CD14-positive monocyte (primary cell): Measurements from ENCODE around the gene SMAD9. TPM values are rescaled to one million over a fixed set of nuclear protein-coding genes. Genes with fewer than 3 reads are reported as not detected.

Source experiments
- DNase-seq, 3 donors: peaks; one replicate each; pipeline ENCODE4 v3.0.0-alpha.2; 2011 to 2022
- H2AFZ ChIP-seq: 2 replicates; pipeline ENCODE4 v1.6.0; 2012; ENCODE audit warnings: mild to moderate bottlenecking, low read depth, low read length, inconsistent platforms; ENCODE audit not compliant: insufficient read depth, poor library complexity, severe bottlenecking
- H3K27ac ChIP-seq, 2 donors: 1 replicate in 1 of 2; 2 replicates in 1 of 2; pipeline ENCODE4 v1.5.1; 2012 to 2013; ENCODE audit warnings: low read length in 2 of 2, control low read depth in 1 of 2, inconsistent platforms in 1 of 2, low read depth in 1 of 2, mild to moderate bottlenecking in 1 of 2
- H3K27me3 ChIP-seq, 2 donors: one replicate each; pipeline versions ENCODE4 v1.6.0 to v1.6.1; 2011 to 2013; ENCODE audit warnings: low read length in 2 of 2; ENCODE audit not compliant: control insufficient read depth in 2 of 2, insufficient read depth in 2 of 2
- H3K36me3 ChIP-seq, 2 donors: replicated peaks in 1 of 2; 1 replicate in 1 of 2; 2 replicates in 1 of 2; pipeline versions ENCODE4 v1.5.1 to v1.6.1; 2012 to 2013; ENCODE audit warnings: low read length in 2 of 2, control low read depth in 1 of 2, inconsistent platforms in 1 of 2, mild to moderate bottlenecking in 1 of 2; ENCODE audit not compliant: insufficient read depth in 2 of 2, control insufficient read depth in 1 of 2
- H3K4me1 ChIP-seq, 2 donors: 1 replicate in 1 of 2; 2 replicates in 1 of 2; pipeline versions ENCODE4 v1.5.1 to v1.6.1; 2012 to 2013; ENCODE audit warnings: low read length in 2 of 2, control low read depth in 1 of 2, inconsistent platforms in 1 of 2, mild to moderate bottlenecking in 1 of 2, moderate library complexity in 1 of 2; ENCODE audit not compliant: insufficient read depth in 2 of 2, control insufficient read depth in 1 of 2
- H3K4me2 ChIP-seq: replicated peaks from 2 replicates; pipeline ENCODE3; 2012; ENCODE audit warnings: low read length, moderate library complexity, mild to moderate bottlenecking; ENCODE audit not compliant: poor library complexity, severe bottlenecking; ENCODE audit errors: extremely low read depth
- H3K4me3 ChIP-seq, 3 experiments: fragments of 200-600 bp in 1 of 3; sonication (generic) in 1 of 3; replicated peaks in 1 of 3; 1 replicate in 2 of 3; 2 replicates in 1 of 3; pipeline ENCODE4 v1.5.1; 2011 to 2013; ENCODE audit warnings: low read length in 3 of 3, mild to moderate bottlenecking in 3 of 3, control low read depth in 2 of 3, low read depth in 2 of 3, inconsistent platforms in 1 of 3, moderate library complexity in 1 of 3
- H3K79me2 ChIP-seq: 2 replicates; pipeline ENCODE4 v1.6.0; 2012; ENCODE audit warnings: mild to moderate bottlenecking, control low read depth, inconsistent platforms, low read length, moderate library complexity; ENCODE audit not compliant: insufficient read depth
- H3K9ac ChIP-seq: 2 replicates; pipeline ENCODE4 v1.6.0; 2017; ENCODE audit warnings: low read length, mild to moderate bottlenecking; ENCODE audit not compliant: insufficient read depth, poor library complexity, severe bottlenecking
- H3K9me3 ChIP-seq, 2 donors: replicated peaks in 1 of 2; 1 replicate in 1 of 2; 2 replicates in 1 of 2; pipeline versions ENCODE4 v1.5.1 to v1.6.1; 2012 to 2013; ENCODE audit warnings: low read length in 2 of 2, control low read depth in 1 of 2; ENCODE audit not compliant: control insufficient read depth in 1 of 2, insufficient read depth in 1 of 2
- H4K20me1 ChIP-seq: 2 replicates; pipeline ENCODE4 v1.6.0; 2012; ENCODE audit warnings: mild to moderate bottlenecking, low read length, control low read depth, moderate library complexity; ENCODE audit not compliant: insufficient read depth
- H3K27ac Mint-ChIP-seq, 7 donors: one replicate each; pipeline ENCODE4 v1.8.0; 2020; ENCODE audit warnings: mild to moderate bottlenecking in 7 of 7, mixed read lengths in 7 of 7, moderate library complexity in 6 of 7, inconsistent platforms in 2 of 7
- H3K27me3 Mint-ChIP-seq, 3 donors: one replicate each; pipeline ENCODE4 v1.8.0; 2021 to 2022; ENCODE audit warnings: low read depth in 3 of 3, mild to moderate bottlenecking in 3 of 3, mixed read lengths in 3 of 3, moderate library complexity in 3 of 3, inconsistent platforms in 1 of 3
- H3K36me3 Mint-ChIP-seq, 2 donors: one replicate each; pipeline ENCODE4 v1.8.0; 2020; ENCODE audit warnings: mixed read lengths in 2 of 2, inconsistent platforms in 1 of 2, mild to moderate bottlenecking in 1 of 2
- H3K4me1 Mint-ChIP-seq: one replicate; pipeline ENCODE4 v1.8.0; 2020; ENCODE audit warnings: mild to moderate bottlenecking, mixed read lengths
- H3K4me3 Mint-ChIP-seq, 2 donors: one replicate each; pipeline ENCODE4 v1.8.0; 2020; ENCODE audit warnings: mild to moderate bottlenecking in 2 of 2, mixed read lengths in 2 of 2, moderate library complexity in 1 of 2
- H3K9me3 Mint-ChIP-seq, 7 donors: one replicate each; pipeline ENCODE4 v1.8.0; 2020 to 2022; ENCODE audit warnings: mixed read lengths in 7 of 7, mild to moderate bottlenecking in 6 of 7, moderate library complexity in 6 of 7, inconsistent platforms in 2 of 7
- CTCF ChIP-seq: fragments of 200-600 bp; IDR thresholded peaks from one replicate; pipeline ENCODE4 v1.8.0; 2022; ENCODE audit warnings: antibody characterized with exemption, mild to moderate bottlenecking
- WGBS: methylation state at CpG from one replicate; pipeline ENCODE4 v1.1.5; 2013; ENCODE audit warnings: missing lambda C conversion rate; ENCODE audit not compliant: insufficient coverage; 5-methylcytosine and 5-hydroxymethylcytosine counted together
- intact Hi-C, 2 donors: fragments of 100-400 bp; cut with micrococcal nuclease; formaldehyde crosslinking; loops; one replicate each; pipeline versions ENCODE4 v1.15.0 to v1.15.1; 2023
- polyA plus RNA-seq, 3 donors: library from polyadenylated mRNA; depleted of rRNA in 1 of 3; unstranded in 2 of 3; stranded (reverse) in 1 of 3; fragments of 300-500 nt in 2 of 3; fragments of >200 nt in 1 of 3; fragmentation: Illumina TruSeq in 2 of 3; gene quantifications; 1 replicate in 2 of 3; 2 replicates in 1 of 3; pipeline ENCODE4 v1.2.3, GENCODE V29; 2012 to 2021

Gene SMAD9
- polyA plus RNA-seq, 3 donors: not detected

- Histone ChIP-seq H3K27ac (no peak overlapping the region), H2AFZ (no peak overlapping the region), H3K79me2 (no peaks in the 10 kb centered on the region), H3K9me3 (no peaks in the 10 kb centered on the region), H4K20me1 (no peaks in the 10 kb centered on the region), H3K4me3 (no peak overlapping the region), H3K4me2 (no peak overlapping the region), H3K9ac (no peak overlapping the region), H3K27me3 (no peaks in the 10 kb centered on the region), H3K4me1 (no peaks in the 10 kb centered on the region), H3K36me3 (peaks cover 4 to 15% of the 10 kb centered on the region in 2 donors)
- intact Hi-C loops: no loop called here
- no peaks in the 10 kb centered on the region for H3K9me3 Mint-ChIP-seq
- H3K27me3 Mint-ChIP-seq: no peaks in the 10 kb centered on the region
- H3K27ac Mint-ChIP-seq: no peak overlapping the region
- no peaks in the 10 kb centered on the region for H3K4me1 Mint-ChIP-seq
- WGBS: no CpG with 5 or more reads among the region's 3 CpGs
- DNase-seq: no peak
- no peak for TF ChIP-seq CTCF
- no peak overlapping the region for H3K4me3 Mint-ChIP-seq
- H3K36me3 Mint-ChIP-seq: peaks cover 13 to 27% of the 10 kb centered on the region in 2 donors
Observed at GRCh38 chr13:36834299-36834698, 85.7 kb downstream of the SMAD9 start.

- Histone ChIP-seq H3K4me2 (no peak overlapping the region), H3K79me2 (no peaks in the 10 kb centered on the region), H3K4me1 (no peaks in the 10 kb centered on the region), H3K27me3 (no peaks in the 10 kb centered on the region), H3K9me3 (no peaks in the 10 kb centered on the region), H3K4me3 (no peak overlapping the region), H3K9ac (no peak overlapping the region), H3K27ac (no peak overlapping the region), H2AFZ (no peak overlapping the region), H3K36me3 (peaks cover 12 to 37% of the 10 kb centered on the region in 2 donors), H4K20me1 (no peaks in the 10 kb centered on the region)
- Mint-ChIP-seq H3K27ac (peak overlapping the region in 1 of 7 donors; percentile 24), H3K27me3 (no peaks in the 10 kb centered on the region), H3K4me3 (no peak overlapping the region), H3K4me1 (no peaks in the 10 kb centered on the region), H3K36me3 (peaks cover 28 to 36% of the 10 kb centered on the region in 2 donors), H3K9me3 (no peaks in the 10 kb centered on the region)
- intact Hi-C loops: no loop called here
- DNase-seq: no peak
- 100% methylated on average over 1 of the region's 3 CpGs for WGBS
- TF ChIP-seq CTCF: no peak
Observed at GRCh38 chr13:36831291-36831690, 88.7 kb downstream of the SMAD9 start.
